ENCODE results near the gene DIS3L2.

The DIS3L2 gene

DNA sequence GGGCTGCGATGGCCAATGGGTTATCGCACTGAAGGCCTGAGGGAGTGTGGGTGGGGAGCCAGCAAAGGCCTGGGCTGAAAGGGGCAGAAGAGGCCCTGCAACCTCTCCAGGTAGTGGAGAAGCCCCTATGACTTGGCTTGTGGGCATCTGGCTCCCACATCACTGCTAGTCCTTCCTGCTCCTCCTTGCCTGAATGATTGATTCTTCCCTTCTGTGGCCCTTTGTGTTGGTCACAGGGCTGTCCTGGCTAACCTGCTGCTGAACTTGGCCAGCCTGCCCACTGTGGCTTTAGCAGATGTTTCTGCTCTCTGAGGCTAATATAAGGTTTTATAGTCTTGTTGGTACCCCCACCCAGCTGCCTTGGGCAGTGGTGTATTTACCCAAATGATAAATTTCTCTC is 280.8 kb downstream of the DIS3L2 start:
- H2AFZ ChIP-seq (ENCODE audit: low read length), result no peak overlapping the region
- no peak for TF ChIP-seq EZH2phosphoT487 (IDR thresholded peaks at IDR 0.05; ENCODE audit: borderline replicate concordance)
- TF ChIP-seq, protein P1, sequence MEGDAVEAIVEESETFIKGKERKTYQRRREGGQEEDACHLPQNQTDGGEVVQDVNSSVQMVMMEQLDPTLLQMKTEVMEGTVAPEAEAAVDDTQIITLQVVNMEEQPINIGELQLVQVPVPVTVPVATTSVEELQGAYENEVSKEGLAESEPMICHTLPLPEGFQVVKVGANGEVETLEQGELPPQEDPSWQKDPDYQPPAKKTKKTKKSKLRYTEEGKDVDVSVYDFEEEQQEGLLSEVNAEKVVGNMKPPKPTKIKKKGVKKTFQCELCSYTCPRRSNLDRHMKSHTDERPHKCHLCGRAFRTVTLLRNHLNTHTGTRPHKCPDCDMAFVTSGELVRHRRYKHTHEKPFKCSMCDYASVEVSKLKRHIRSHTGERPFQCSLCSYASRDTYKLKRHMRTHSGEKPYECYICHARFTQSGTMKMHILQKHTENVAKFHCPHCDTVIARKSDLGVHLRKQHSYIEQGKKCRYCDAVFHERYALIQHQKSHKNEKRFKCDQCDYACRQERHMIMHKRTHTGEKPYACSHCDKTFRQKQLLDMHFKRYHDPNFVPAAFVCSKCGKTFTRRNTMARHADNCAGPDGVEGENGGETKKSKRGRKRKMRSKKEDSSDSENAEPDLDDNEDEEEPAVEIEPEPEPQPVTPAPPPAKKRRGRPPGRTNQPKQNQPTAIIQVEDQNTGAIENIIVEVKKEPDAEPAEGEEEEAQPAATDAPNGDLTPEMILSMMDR (conservative IDR thresholded peaks at IDR 0.05; ENCODE audit: low read length), result no peak
- H3F3A ChIP-seq (ENCODE audit: low read depth), result no peaks in the 10 kb centered on the region; the same call in 1 of the 2 replicates
- no peak overlapping the region for H3K4me3 ChIP-seq (ENCODE audit: low read length, poor library complexity, severe bottlenecking)
- H3K9me3 ChIP-seq (ENCODE audit: insufficient read depth, low read depth, low read length), result no peaks in the 10 kb centered on the region
- H4K20me1 ChIP-seq (ENCODE audit: insufficient read depth, low read length, poor library complexity, severe bottlenecking), result no peaks in the 10 kb centered on the region
- H3K4me2 ChIP-seq (ENCODE audit: low read depth, low read length, poor library complexity, severe bottlenecking), result peak overlapping the region; percentile 45
- H3K27me3 ChIP-seq (ENCODE audit: insufficient read depth, low read length, poor library complexity, severe bottlenecking), result no peaks in the 10 kb centered on the region
- H3K79me2 ChIP-seq (ENCODE audit: insufficient read depth, low read length), result no peaks in the 10 kb centered on the region
- peaks cover 68% of the 10 kb centered on the region for H3K4me1 ChIP-seq (ENCODE audit: insufficient read depth, low read length, poor library complexity, severe bottlenecking)
- H3K36me3 ChIP-seq (ENCODE audit: insufficient read depth, low read length), result no peaks in the 10 kb centered on the region; the same call in 1 of the 2 replicates
- no peak overlapping the region for H3K9ac ChIP-seq (ENCODE audit: low read depth, low read length, poor library complexity, severe bottlenecking)
- H3K9me2 ChIP-seq (replicated peaks; ENCODE audit: low read depth, low read length), result no peaks in the 10 kb centered on the region

DNA sequence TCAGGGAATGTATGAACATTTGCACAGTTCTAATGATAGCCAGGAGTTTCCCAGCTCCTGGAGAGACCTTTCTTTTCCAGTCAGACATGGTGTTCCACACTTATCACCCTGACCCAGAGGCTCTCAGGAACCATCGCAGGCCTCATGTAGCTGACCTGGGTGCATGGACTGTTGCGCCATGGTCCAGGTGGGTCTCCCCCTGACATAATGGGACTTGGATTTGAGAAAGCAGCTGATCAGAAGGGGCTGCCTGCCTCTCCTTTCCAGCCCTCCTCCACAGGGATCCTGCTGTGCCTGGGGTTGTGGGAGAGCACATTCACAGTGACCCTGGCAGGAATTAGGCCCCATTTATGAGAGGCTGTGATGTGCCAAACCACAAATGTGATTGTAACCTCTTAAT is 283.6 kb downstream of the DIS3L2 start:
- H3K9me3 ChIP-seq (ENCODE audit: insufficient read depth, low read depth, low read length), result no peaks in the 10 kb centered on the region
- H3K79me2 ChIP-seq (ENCODE audit: insufficient read depth, low read length), result no peaks in the 10 kb centered on the region
- peaks cover 8% of the 10 kb centered on the region; the same call in 1 of the 2 replicates for H3K36me3 ChIP-seq (ENCODE audit: insufficient read depth, low read length)
- H3K4me2 ChIP-seq (ENCODE audit: low read depth, low read length, poor library complexity, severe bottlenecking), result no peak overlapping the region
- no peaks in the 10 kb centered on the region for H3K9me2 ChIP-seq (replicated peaks; ENCODE audit: low read depth, low read length)
- no peak overlapping the region for H2AFZ ChIP-seq (ENCODE audit: low read length)
- H3K4me1 ChIP-seq (ENCODE audit: insufficient read depth, low read length, poor library complexity, severe bottlenecking), result peaks cover 45% of the 10 kb centered on the region
- no peaks in the 10 kb centered on the region; the same call in 1 of the 2 replicates for H3F3A ChIP-seq (ENCODE audit: low read depth)
- H3K27me3 ChIP-seq (ENCODE audit: insufficient read depth, low read length, poor library complexity, severe bottlenecking), result no peaks in the 10 kb centered on the region
- no peak overlapping the region for H3K9ac ChIP-seq (ENCODE audit: low read depth, low read length, poor library complexity, severe bottlenecking)
- no peaks in the 10 kb centered on the region for H4K20me1 ChIP-seq (ENCODE audit: insufficient read depth, low read length, poor library complexity, severe bottlenecking)
- TF ChIP-seq, protein P1 (conservative IDR thresholded peaks at IDR 0.05; ENCODE audit: low read length), result no peak
- no peak for TF ChIP-seq EZH2phosphoT487 (IDR thresholded peaks at IDR 0.05; ENCODE audit: borderline replicate concordance)
- no peak overlapping the region for H3K4me3 ChIP-seq (ENCODE audit: low read length, poor library complexity, severe bottlenecking)

- Histone ChIP-seq H3K27me3 (ENCODE audit: insufficient read depth, low read length, poor library complexity, severe bottlenecking) (no peaks in the 10 kb centered on the region), H3K9me2 (replicated peaks; ENCODE audit: low read depth, low read length) (no peaks in the 10 kb centered on the region), H3K36me3 (ENCODE audit: insufficient read depth, low read length) (peaks cover 15% of the 10 kb centered on the region; the same call in 1 of the 2 replicates), H3K9me3 (ENCODE audit: insufficient read depth, low read depth, low read length) (no peaks in the 10 kb centered on the region), H3F3A (ENCODE audit: low read depth) (no peaks in the 10 kb centered on the region; the same call in 1 of the 2 replicates), H4K20me1 (ENCODE audit: insufficient read depth, low read length, poor library complexity, severe bottlenecking) (no peaks in the 10 kb centered on the region), H3K4me1 (ENCODE audit: insufficient read depth, low read length, poor library complexity, severe bottlenecking) (peaks cover 38% of the 10 kb centered on the region), H3K79me2 (ENCODE audit: insufficient read depth, low read length) (no peaks in the 10 kb centered on the region), H3K4me3 (ENCODE audit: low read length, poor library complexity, severe bottlenecking) (no peak overlapping the region), H2AFZ (ENCODE audit: low read length) (no peak overlapping the region), H3K4me2 (ENCODE audit: low read depth, low read length, poor library complexity, severe bottlenecking) (no peak overlapping the region), H3K9ac (ENCODE audit: low read depth, low read length, poor library complexity, severe bottlenecking) (no peak overlapping the region)
- TF ChIP-seq, protein P1 (conservative IDR thresholded peaks at IDR 0.05; ENCODE audit: low read length), result no peak
- no peak for TF ChIP-seq EZH2phosphoT487 (IDR thresholded peaks at IDR 0.05; ENCODE audit: borderline replicate concordance)
Measured at GRCh38 chr2:232246245-232246644, 284.7 kb downstream of the DIS3L2 start.
